Mesenchymal stem cell (in vitro differentiated cells and primary cell): Measurements from ENCODE around the gene BPIFB1.
A peak's percentile ranks its signal among the peaks of the same experiment; 100 is the strongest.

Experiments used
- DNase-seq: peaks from one replicate; pipeline ENCODE4 v3.0.0-alpha.2; 2013
- H2AFZ ChIP-seq: one replicate; pipeline ENCODE4 v1.6.1; 2013; ENCODE audit warnings: low read depth, mild to moderate bottlenecking, control low read depth, inconsistent platforms, low read length, moderate library complexity
- H2AK5ac ChIP-seq: 2 replicates; pipeline ENCODE4 v1.6.1; 2013; ENCODE audit warnings: low read length, moderate library complexity, mild to moderate bottlenecking, inconsistent platforms; ENCODE audit not compliant: severe bottlenecking
- H2BK120ac ChIP-seq: one replicate; pipeline ENCODE4 v1.6.1; 2013; ENCODE audit warnings: low read depth, mild to moderate bottlenecking, inconsistent platforms, low read length, moderate library complexity
- H2BK12ac ChIP-seq, 2 experiments: one replicate each; pipeline ENCODE4 v1.6.1; 2013; ENCODE audit warnings: inconsistent platforms in 2 of 2, low read length in 2 of 2, mild to moderate bottlenecking in 2 of 2, moderate library complexity in 2 of 2, control low read depth in 1 of 2
- H2BK15ac ChIP-seq: one replicate; pipeline ENCODE4 v1.6.1; 2013; ENCODE audit warnings: mild to moderate bottlenecking, low read depth, inconsistent platforms; ENCODE audit not compliant: poor library complexity, severe bottlenecking
- H2BK5ac ChIP-seq: 2 replicates; pipeline ENCODE4 v1.6.1; 2013; ENCODE audit warnings: low read depth, mild to moderate bottlenecking, low read length, control low read depth, inconsistent platforms; ENCODE audit not compliant: poor library complexity, severe bottlenecking
- H3K14ac ChIP-seq, 2 experiments: one replicate each; pipeline ENCODE4 v1.6.1; 2013; ENCODE audit warnings: inconsistent platforms in 2 of 2, low read length in 2 of 2, control low read depth in 1 of 2, mild to moderate bottlenecking in 1 of 2, moderate library complexity in 1 of 2
- H3K18ac ChIP-seq, 2 experiments: one replicate each; pipeline ENCODE4 v1.6.1; 2013; ENCODE audit warnings: inconsistent platforms in 2 of 2, low read length in 2 of 2, control low read depth in 1 of 2, low read depth in 1 of 2, mild to moderate bottlenecking in 1 of 2
- H3K23ac ChIP-seq, 2 experiments: one replicate each; pipeline ENCODE4 v1.6.1; 2013; ENCODE audit warnings: inconsistent platforms in 2 of 2, low read length in 2 of 2, mild to moderate bottlenecking in 2 of 2, moderate library complexity in 2 of 2, control low read depth in 1 of 2
- H3K27ac ChIP-seq: 2 replicates; pipeline ENCODE4 v1.5.1; 2013; ENCODE audit warnings: mild to moderate bottlenecking, moderate library complexity, low read length, control low read depth, inconsistent platforms; ENCODE audit not compliant: poor library complexity, severe bottlenecking
- H3K27me3 ChIP-seq, 2 experiments: 2 replicates each; pipeline versions ENCODE4 v1.6.1 to v1.7.0; 2013; ENCODE audit warnings: low read length in 2 of 2, mild to moderate bottlenecking in 2 of 2, moderate library complexity in 2 of 2, control low read depth in 1 of 2, inconsistent platforms in 1 of 2; ENCODE audit not compliant: control insufficient read depth in 1 of 2, insufficient read depth in 1 of 2
- H3K36me3 ChIP-seq, 2 experiments: 2 replicates each; pipeline versions ENCODE4 v1.6.1 to v1.7.0; 2013; ENCODE audit warnings: low read length in 2 of 2, control low read depth in 1 of 2, inconsistent platforms in 1 of 2, low read depth in 1 of 2, mild to moderate bottlenecking in 1 of 2; ENCODE audit not compliant: insufficient read depth in 2 of 2, control insufficient read depth in 1 of 2
- H3K4ac ChIP-seq, 2 experiments: one replicate each; pipeline ENCODE4 v1.6.1; 2013; ENCODE audit warnings: inconsistent platforms in 2 of 2, low read length in 2 of 2, mild to moderate bottlenecking in 2 of 2, moderate library complexity in 2 of 2, control low read depth in 1 of 2, low read depth in 1 of 2
- H3K4me1 ChIP-seq: 2 replicates; pipeline ENCODE4 v1.6.1; 2013; ENCODE audit warnings: low read depth, low read length, control low read depth; ENCODE audit not compliant: control insufficient read depth, insufficient read depth
- H3K4me2 ChIP-seq: 2 replicates; pipeline ENCODE4 v1.6.1; 2013; ENCODE audit warnings: low read length, mild to moderate bottlenecking, inconsistent platforms; ENCODE audit not compliant: poor library complexity, severe bottlenecking
- H3K4me3 ChIP-seq, 2 experiments: 2 replicates each; pipeline versions ENCODE4 v1.5.1 to v1.7.0; 2013; ENCODE audit warnings: low read length in 2 of 2, mild to moderate bottlenecking in 2 of 2, control low read depth in 1 of 2, low read depth in 1 of 2; ENCODE audit not compliant: insufficient read depth in 1 of 2
- H3K79me1 ChIP-seq: replicated peaks from 2 replicates; pipeline ENCODE4 v1.6.1; 2013; ENCODE audit warnings: mild to moderate bottlenecking, control low read depth, low read length, inconsistent platforms; ENCODE audit not compliant: poor library complexity, severe bottlenecking
- H3K9ac ChIP-seq: 2 replicates; pipeline ENCODE4 v1.7.0; 2013; ENCODE audit warnings: mild to moderate bottlenecking, low read length, moderate library complexity
- H3K9me3 ChIP-seq: 2 replicates; pipeline ENCODE4 v1.7.0; 2013; ENCODE audit warnings: mild to moderate bottlenecking, low read length; ENCODE audit not compliant: control insufficient read depth
- H4K8ac ChIP-seq: one replicate; pipeline ENCODE4 v1.6.1; 2013; ENCODE audit warnings: inconsistent platforms, mild to moderate bottlenecking, low read length, moderate library complexity
- H4K91ac ChIP-seq: one replicate; pipeline ENCODE4 v1.6.1; 2013; ENCODE audit warnings: mild to moderate bottlenecking, low read length, inconsistent platforms
- WGBS: methylation state at CpG from one replicate; pipeline ENCODE4 v1.1.7; 2013; ENCODE audit warnings: mixed read lengths; 5-methylcytosine and 5-hydroxymethylcytosine counted together

Gene BPIFB1

GRCh38 chr20:33328157-33329137, 45.4 kb downstream of the BPIFB1 start:
- H2AK5ac ChIP-seq = no peak overlapping the region
- H2BK120ac ChIP-seq = no peak overlapping the region
- no peak overlapping the region for H2BK5ac ChIP-seq
- H4K8ac ChIP-seq = no peak overlapping the region
- no peak overlapping the region for H3K18ac ChIP-seq
- H3K23ac ChIP-seq = no peak overlapping the region
- H2AFZ ChIP-seq = no peak overlapping the region
- peak overlapping the region; percentile 37 for H4K91ac ChIP-seq
- no peak overlapping the region for H3K14ac ChIP-seq
- no peak overlapping the region for H3K4me2 ChIP-seq
- H3K4ac ChIP-seq = no peak overlapping the region
- DNase-seq = no peak
- no peak overlapping the region for H3K9ac ChIP-seq
- H3K4me1 ChIP-seq = no peaks in the 10 kb centered on the region
- no peaks in the 10 kb centered on the region for H3K9me3 ChIP-seq
- H3K36me3 ChIP-seq = no peaks in the 10 kb centered on the region
- no peak overlapping the region for H3K4me3 ChIP-seq
- H3K79me1 ChIP-seq = no peaks in the 10 kb centered on the region
- H2BK15ac ChIP-seq = no peak overlapping the region
- H3K27me3 ChIP-seq = peaks cover 67 to 86% of the 10 kb centered on the region in 2 experiments
- 83% methylated on average over 21 of the region's 23 CpGs for WGBS
- no peak overlapping the region for H3K27ac ChIP-seq
- H2BK12ac ChIP-seq = no peak overlapping the region

GRCh38 chr20:33332905-33333456, 50.0 kb downstream of the BPIFB1 start:
- H3K79me1 ChIP-seq = no peaks in the 10 kb centered on the region
- H3K27ac ChIP-seq = no peak overlapping the region
- H3K9me3 ChIP-seq = no peaks in the 10 kb centered on the region
- no peak overlapping the region for H3K4me3 ChIP-seq
- no peak overlapping the region for H3K9ac ChIP-seq
- no peak overlapping the region for H3K14ac ChIP-seq
- H3K4ac ChIP-seq = no peak overlapping the region
- no peak overlapping the region for H3K23ac ChIP-seq
- no peak overlapping the region for H2BK12ac ChIP-seq
- DNase-seq = no peak
- WGBS = 71% methylated on average over 20 of the region's 20 CpGs
- no peak overlapping the region for H2AK5ac ChIP-seq
- no peak overlapping the region for H3K18ac ChIP-seq
- H2BK15ac ChIP-seq = no peak overlapping the region
- no peak overlapping the region for H2AFZ ChIP-seq
- no peak overlapping the region for H2BK120ac ChIP-seq
- no peak overlapping the region for H3K4me2 ChIP-seq
- no peak overlapping the region for H4K8ac ChIP-seq
- H4K91ac ChIP-seq = no peak overlapping the region
- H3K27me3 ChIP-seq = peaks cover 45 to 58% of the 10 kb centered on the region in 2 experiments
- H3K4me1 ChIP-seq = no peaks in the 10 kb centered on the region
- no peaks in the 10 kb centered on the region for H3K36me3 ChIP-seq
- H2BK5ac ChIP-seq = no peak overlapping the region

- no peak overlapping the region for H3K14ac ChIP-seq
These were observed 50.6 kb downstream of the BPIFB1 start for GRCh38 chr20:33333616-33334015.

GRCh38 chr20:33334111-33334510, 51.1 kb downstream of the BPIFB1 start:
- H2BK12ac ChIP-seq = no peak overlapping the region
- H3K4ac ChIP-seq = no peak overlapping the region
- no peak overlapping the region for H3K4me3 ChIP-seq
- WGBS = 72% methylated on average over 2 of the region's 3 CpGs
- H2BK15ac ChIP-seq = no peak overlapping the region
- no peak overlapping the region for H2AFZ ChIP-seq
- no peak overlapping the region for H2AK5ac ChIP-seq
- peaks cover 36 to 50% of the 10 kb centered on the region in 2 experiments for H3K27me3 ChIP-seq
- H3K23ac ChIP-seq = no peak overlapping the region
- H2BK120ac ChIP-seq = no peak overlapping the region
- H4K91ac ChIP-seq = no peak overlapping the region
- H3K14ac ChIP-seq = no peak overlapping the region
- H3K36me3 ChIP-seq = no peaks in the 10 kb centered on the region
- H3K4me1 ChIP-seq = no peaks in the 10 kb centered on the region
- no peak for DNase-seq
- H3K4me2 ChIP-seq = no peak overlapping the region
- no peaks in the 10 kb centered on the region for H3K9me3 ChIP-seq
- H3K27ac ChIP-seq = no peak overlapping the region
- H3K79me1 ChIP-seq = no peaks in the 10 kb centered on the region
- H3K9ac ChIP-seq = no peak overlapping the region
- H2BK5ac ChIP-seq = no peak overlapping the region
- H4K8ac ChIP-seq = no peak overlapping the region
- no peak overlapping the region for H3K18ac ChIP-seq

More at GRCh38 chr20:33333616-33334015, 50.6 kb downstream of the BPIFB1 start:
- no peaks in the 10 kb centered on the region for H3K36me3 ChIP-seq
- H3K9ac ChIP-seq = no peak overlapping the region
- H3K4me1 ChIP-seq = no peaks in the 10 kb centered on the region
- H2BK12ac ChIP-seq = no peak overlapping the region
- 74% methylated on average over 7 of the region's 7 CpGs for WGBS
- H3K23ac ChIP-seq = no peak overlapping the region
- no peaks in the 10 kb centered on the region for H3K79me1 ChIP-seq
- H3K18ac ChIP-seq = no peak overlapping the region
- H2BK120ac ChIP-seq = no peak overlapping the region
- no peak overlapping the region for H2AFZ ChIP-seq
- no peak overlapping the region for H3K27ac ChIP-seq
- H3K4me3 ChIP-seq = no peak overlapping the region
- no peak overlapping the region for H2BK5ac ChIP-seq
- no peak overlapping the region for H4K8ac ChIP-seq
- no peak overlapping the region for H3K4me2 ChIP-seq
- H4K91ac ChIP-seq = no peak overlapping the region
- no peak overlapping the region for H2BK15ac ChIP-seq
- H2AK5ac ChIP-seq = no peak overlapping the region
- peaks cover 38 to 52% of the 10 kb centered on the region in 2 experiments for H3K27me3 ChIP-seq
- DNase-seq = no peak
- no peaks in the 10 kb centered on the region for H3K9me3 ChIP-seq
- no peak overlapping the region for H3K4ac ChIP-seq
